T47D (cell line): ENCODE data around the gene SGCB.

Source experiments
- DNase-seq, 2 experiments: peaks; one replicate each; pipeline versions ENCODE4 v3.0.0 to v3.0.0-alpha.2; 2011 to 2012; ENCODE audit warnings: low read depth in 1 of 2, low spot score in 1 of 2
- JUND ChIP-seq: IDR thresholded peaks from 2 replicates; pipeline ENCODE4 v1.6.1; 2012; ENCODE audit warnings: low read depth
- in situ Hi-C: cut with HindIII; loops from 2 replicates; pipeline ENCODE4 v1.10.0; 2016; ENCODE audit warnings: low sequenced_read_pairs, low pct_unique_long_range_greater_than_20kb

The SGCB gene

DNA sequence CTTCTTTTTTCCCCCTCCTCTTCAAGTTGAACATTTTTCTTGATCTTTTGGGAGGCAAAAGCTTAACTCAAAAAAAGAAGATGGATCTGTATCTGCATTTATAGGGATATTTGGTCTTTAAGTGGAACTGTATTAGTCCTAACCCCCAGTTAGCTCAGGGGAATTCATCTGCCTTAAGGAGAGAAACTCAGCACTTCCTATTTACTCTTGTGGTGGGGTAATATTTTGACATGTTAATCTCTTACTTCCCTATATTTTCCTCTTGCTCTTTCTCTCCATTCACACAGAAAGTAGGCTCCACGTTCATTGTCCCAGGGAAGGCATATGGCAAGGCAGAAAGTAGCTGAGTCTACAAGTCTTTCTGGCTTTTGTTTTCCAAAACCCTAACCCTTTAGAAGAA lies 23.2 kb downstream of the SGCB start:
- TF ChIP-seq JUND: no peak
- in situ Hi-C loops: no loop called here
- DNase-seq: no peak

DNA sequence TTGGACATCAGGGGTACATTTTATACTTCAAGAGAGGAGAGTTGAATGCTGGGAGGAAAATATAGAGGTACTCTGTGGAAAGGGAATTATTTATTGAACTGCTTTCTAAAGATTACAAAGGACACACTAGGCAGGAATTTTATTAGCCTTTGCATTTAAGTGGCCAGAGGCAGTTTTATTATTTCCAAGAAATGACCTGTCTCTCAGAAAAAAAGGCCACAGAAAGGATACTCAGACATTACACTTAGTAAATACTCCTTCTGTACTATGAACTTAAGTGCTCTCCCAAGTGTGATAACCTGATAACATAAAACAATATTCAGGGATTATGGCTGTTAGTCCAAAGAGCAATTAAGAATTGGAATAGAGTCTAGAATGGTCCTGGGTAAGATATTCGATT lies 25.4 kb downstream of the SGCB start:
- no peak for DNase-seq
- TF ChIP-seq JUND: no peak
- in situ Hi-C loops: no loop called here

DNA sequence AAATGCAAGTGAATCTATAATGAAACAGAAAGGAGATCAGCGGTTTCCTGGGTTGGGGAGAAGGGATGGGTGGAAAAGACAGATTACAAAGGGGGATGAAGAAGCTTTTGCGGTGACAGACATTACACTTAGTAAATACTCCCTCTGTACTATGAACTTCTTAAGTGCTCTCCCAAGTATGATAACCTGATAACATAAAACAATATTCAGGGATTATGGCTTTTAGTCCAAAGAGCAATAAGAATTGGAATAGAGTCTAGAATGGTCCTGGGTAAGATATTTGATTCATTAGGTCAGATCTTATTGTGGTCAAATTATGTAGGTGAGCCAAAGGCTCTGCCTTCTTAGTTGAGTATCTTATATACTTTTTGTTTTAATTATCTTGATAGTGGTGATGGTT lies 27.1 kb downstream of the SGCB start:
- in situ Hi-C loops: no loop called here
- DNase-seq: no peak
- no peak for TF ChIP-seq JUND

GRCh38 chr4:52006887-52007286 lies 31.2 kb downstream of the SGCB start:
- no peak for TF ChIP-seq JUND
- in situ Hi-C loops: no loop called here
- no peak for DNase-seq

DNA sequence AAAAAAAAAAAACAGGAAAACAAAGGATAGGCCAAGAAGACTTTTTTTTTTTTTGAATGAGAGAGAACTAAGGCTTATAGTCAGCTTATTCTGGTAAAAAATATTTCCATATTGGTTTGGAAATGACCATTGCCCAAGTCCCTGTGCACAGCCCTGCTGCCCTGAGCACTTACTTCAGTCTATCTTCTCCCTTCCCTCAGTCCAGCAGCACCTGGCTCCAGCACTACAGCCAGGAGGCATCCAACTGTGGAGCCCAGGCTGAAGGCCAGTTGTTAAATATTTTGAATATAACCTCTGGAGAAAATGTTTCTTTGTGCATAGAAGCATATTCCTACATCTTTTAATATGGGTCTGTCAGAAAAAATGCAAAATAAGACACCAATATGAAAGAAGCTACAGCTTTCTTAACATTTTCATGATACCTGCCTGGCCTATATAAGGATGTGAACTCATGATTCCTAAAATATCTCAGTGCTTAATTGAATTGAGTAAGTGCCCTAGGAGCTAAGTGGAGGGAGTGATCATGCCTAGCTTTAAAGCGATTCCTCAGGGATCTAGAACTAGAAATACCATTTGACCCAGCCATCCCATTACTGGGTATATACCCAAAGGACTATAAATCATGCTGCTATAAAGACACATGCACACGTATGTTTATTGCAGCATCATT lies 32.4 kb downstream of the SGCB start:
- in situ Hi-C loops: no loop called here
- no peak for DNase-seq
- no peak for TF ChIP-seq JUND

GRCh38 chr4:52004414-52004813 lies 33.7 kb downstream of the SGCB start:
- no peak for DNase-seq
- in situ Hi-C loops: no loop called here
- no peak for TF ChIP-seq JUND

GRCh38 chr4:52001616-52002015 lies 36.5 kb downstream of the SGCB start:
- in situ Hi-C loops: no loop called here
- no peak for DNase-seq
- no peak for TF ChIP-seq JUND

GRCh38 chr4:51999250-51999649 lies 38.8 kb downstream of the SGCB start:
- TF ChIP-seq JUND: no peak
- no peak for DNase-seq
- in situ Hi-C loops: no loop called here

DNA sequence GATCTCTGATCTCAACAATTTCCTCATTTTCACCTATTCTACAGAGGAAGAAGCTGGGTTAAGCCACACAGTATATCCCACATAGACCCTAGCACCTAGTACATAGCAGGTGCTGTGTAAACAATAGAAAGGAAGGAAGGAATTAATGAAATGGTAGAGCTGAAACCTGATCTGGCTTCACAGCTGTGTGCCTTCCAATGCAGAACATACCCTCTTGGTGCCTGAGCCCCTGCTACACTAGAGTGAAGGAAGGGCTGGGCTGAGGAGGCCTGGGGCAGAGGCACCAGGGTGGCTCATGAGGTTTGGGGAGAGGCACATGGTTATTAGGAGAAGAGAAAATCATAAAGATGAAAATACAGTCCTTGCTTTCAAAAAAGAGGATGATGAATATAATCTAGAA lies 39.3 kb downstream of the SGCB start:
- no peak for TF ChIP-seq JUND
- in situ Hi-C loops: no loop called here
- DNase-seq: no peak

DNA sequence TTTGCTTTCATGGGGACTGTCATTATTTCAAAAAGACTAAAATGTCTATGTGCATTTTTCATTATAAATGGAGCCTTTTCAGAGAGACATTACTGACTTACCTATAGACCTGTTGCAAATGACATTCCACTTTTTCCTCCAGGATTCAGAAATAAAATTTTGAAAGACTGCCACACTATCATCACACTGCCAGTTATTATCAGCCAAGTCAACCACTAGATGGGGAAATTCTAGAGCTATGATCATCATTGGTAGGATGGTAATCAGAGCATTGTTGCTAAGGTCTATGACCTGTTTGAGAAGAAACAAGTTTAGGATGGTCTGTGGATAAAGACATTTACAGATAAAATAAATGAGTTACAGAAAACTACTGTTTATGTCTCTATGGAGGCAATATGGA lies 40.5 kb downstream of the SGCB start:
- no peak for TF ChIP-seq JUND
- in situ Hi-C loops: no loop called here

DNA sequence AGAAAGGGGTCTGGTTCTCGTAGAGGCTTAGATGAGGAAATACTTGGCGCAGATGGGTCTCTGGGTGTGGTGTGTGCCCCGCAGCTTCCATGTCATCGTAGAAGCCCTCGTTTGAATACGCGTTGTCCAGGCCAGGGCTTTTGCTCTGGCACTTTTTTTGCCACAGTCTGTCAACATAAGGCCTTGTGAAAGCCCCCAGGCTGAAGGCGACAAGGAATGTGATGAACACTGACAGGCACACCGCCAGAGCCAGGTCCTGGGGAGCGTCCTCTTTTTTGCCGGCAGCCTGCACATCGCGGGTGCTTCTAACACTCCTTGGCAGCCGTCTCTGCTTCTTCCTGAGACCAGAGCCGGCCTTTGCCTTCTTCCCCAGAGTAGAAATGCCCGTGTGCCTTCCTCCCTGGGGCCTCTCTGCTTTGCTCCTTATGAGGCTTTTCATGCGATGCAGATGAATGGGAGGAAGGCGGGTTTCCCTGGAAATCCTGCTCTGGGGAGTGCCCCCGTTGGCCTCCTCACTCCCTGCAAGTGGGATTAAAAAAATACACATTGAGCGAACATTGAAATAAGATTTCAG lies 42.4 kb downstream of the SGCB start:
- TF ChIP-seq JUND: no peak
- in situ Hi-C loops: no loop called here
- no peak for DNase-seq

More for the DNA sequence above, 40.5 kb downstream of the SGCB start:
- no peak for DNase-seq
